Kidney epithelial cell (primary cell): Measurements from ENCODE around the gene MEGF6. TPM values are rescaled to one million over a fixed set of nuclear protein-coding genes. Genes with fewer than 3 reads are reported as not detected.

ENCODE experiments used
- DNase-seq: peaks from one replicate; pipeline ENCODE4 v3.0.0-alpha.2; 2010; ENCODE audit warnings: low read depth
- H3K27me3 ChIP-seq: 2 replicates; pipeline ENCODE4 v1.6.0; 2011; ENCODE audit warnings: low read length; ENCODE audit not compliant: control insufficient read depth, insufficient read depth
- H3K36me3 ChIP-seq: 2 replicates; pipeline ENCODE4 v1.5.1; 2011; ENCODE audit warnings: low read length; ENCODE audit not compliant: control insufficient read depth, insufficient read depth
- H3K4me3 ChIP-seq: 2 replicates; pipeline ENCODE4 v1.5.1; 2011; ENCODE audit warnings: low read depth, mild to moderate bottlenecking, control low read depth, low read length
- CTCF ChIP-seq: IDR thresholded peaks from 2 replicates; pipeline ENCODE4 v1.5.1; 2011; ENCODE audit warnings: mild to moderate bottlenecking, moderate library complexity, low read length, control low read depth, inconsistent platforms; ENCODE audit not compliant: insufficient read depth, poor library complexity, severe bottlenecking
- total RNA-seq: library from RNA; depleted of rRNA; stranded (reverse); fragments of >200 nt; gene quantifications from 2 replicates; pipeline ENCODE4 v1.2.3, GENCODE V29; 2015

The MEGF6 gene
- total RNA-seq, 1 donor from 2014 or later, result 13.1 TPM

GRCh38 chr1:3476666-3477065 lies 134.6 kb downstream of the MEGF6 start:
- DNase-seq, result no peak
- no peaks in the 10 kb centered on the region for H3K27me3 ChIP-seq
- H3K36me3 ChIP-seq, result no peaks in the 10 kb centered on the region
- no peak for TF ChIP-seq CTCF
- H3K4me3 ChIP-seq, result no peak overlapping the region

GRCh38 chr1:3475839-3476573 lies 135.3 kb downstream of the MEGF6 start:
- Histone ChIP-seq H3K36me3 (no peaks in the 10 kb centered on the region), H3K27me3 (no peaks in the 10 kb centered on the region), H3K4me3 (no peak overlapping the region)
- no peak for DNase-seq
- TF ChIP-seq CTCF, result no peak

GRCh38 chr1:3474421-3474820 lies 136.9 kb downstream of the MEGF6 start:
- no peak for DNase-seq
- Histone ChIP-seq H3K36me3 (no peaks in the 10 kb centered on the region), H3K4me3 (no peak overlapping the region), H3K27me3 (no peaks in the 10 kb centered on the region)
- TF ChIP-seq CTCF, result no peak

GRCh38 chr1:3474016-3474415 lies 137.3 kb downstream of the MEGF6 start:
- H3K4me3 ChIP-seq, result no peak overlapping the region
- no peaks in the 10 kb centered on the region for H3K27me3 ChIP-seq
- TF ChIP-seq CTCF, result no peak
- no peaks in the 10 kb centered on the region for H3K36me3 ChIP-seq
- DNase-seq, result no peak

GRCh38 chr1:3473381-3473844 lies 137.9 kb downstream of the MEGF6 start:
- no peak overlapping the region for H3K4me3 ChIP-seq
- no peaks in the 10 kb centered on the region for H3K27me3 ChIP-seq
- H3K36me3 ChIP-seq, result no peaks in the 10 kb centered on the region
- TF ChIP-seq CTCF, result no peak
- no peak for DNase-seq

- H3K27me3 ChIP-seq, result no peaks in the 10 kb centered on the region
- no peak overlapping the region for H3K4me3 ChIP-seq
- H3K36me3 ChIP-seq, result no peaks in the 10 kb centered on the region
- DNase-seq, result no peak
- no peak for TF ChIP-seq CTCF
Observed at GRCh38 chr1:3472906-3473305, 138.4 kb downstream of the MEGF6 start.
